LHCN-M2 (cell line): Measurements from ENCODE around the gene NELFB. TPM values are rescaled to one million over a fixed set of nuclear protein-coding genes. Genes with fewer than 3 reads are reported as not detected.
"Not testable (repeated sequence)": the region's sequence is repeated elsewhere in the genome, so short reads cannot be mapped to it uniquely, and the experiment has no call there.

ENCODE experiments used
- DNase-seq: peaks from one replicate; pipeline ENCODE4 v3.0.0-alpha.2; 2012; ENCODE audit warnings: low read depth
- total RNA-seq: library from RNA; depleted of rRNA; stranded (reverse); fragments of >200 nt; gene quantifications from 2 replicates; pipeline ENCODE4 v1.2.3, GENCODE V29; 2014

Gene NELFB
- total RNA-seq, 1 experiment from 2014 or later = 60.7 TPM

- DNase-seq = no peak
Measured at GRCh38 chr9:137247135-137247915, 7.8 kb upstream of the NELFB start.

GRCh38 chr9:137247916-137248175, 7.3 kb upstream of the NELFB start:
- DNase-seq = no peak

GRCh38 chr9:137250329-137251193, 4.6 kb upstream of the NELFB start:
- no peak for DNase-seq

- no peak for DNase-seq
Measured at GRCh38 chr9:137251194-137251461, 4.0 kb upstream of the NELFB start, which contains the start of gene STPG3. Gene STPG3, plus strand, starts transcription at chr9:137251286. Its CDS starts 1 bp downstream, at chr9:137251287.

GRCh38 chr9:137251490-137252268, 3.4 kb upstream of the NELFB start:
- DNase-seq = no peak

- no peak for DNase-seq
Measured at GRCh38 chr9:137252555-137253506, 2.3 kb upstream of the NELFB start.

- no peak for DNase-seq
Measured at GRCh38 chr9:137253717-137254623, 1.2 kb upstream of the NELFB start.

- DNase-seq = no peak
Measured at GRCh38 chr9:137255448-137256114, 454 bp downstream of the NELFB start.

- no peak for DNase-seq
Measured at GRCh38 chr9:137256362-137256761, 1.2 kb downstream of the NELFB start.

- DNase-seq = no peak
Measured at GRCh38 chr9:137256856-137257255, 1.7 kb downstream of the NELFB start.

- DNase-seq = not testable (repeated sequence)
Measured at GRCh38 chr9:137262173-137262908, 7.2 kb downstream of the NELFB start.

GRCh38 chr9:137262909-137263285, 7.8 kb downstream of the NELFB start:
- no peak for DNase-seq

- DNase-seq = no peak
Measured at GRCh38 chr9:137263506-137263905, 8.4 kb downstream of the NELFB start.

- DNase-seq = no peak
Measured at GRCh38 chr9:137264067-137264466, 8.9 kb downstream of the NELFB start.

- DNase-seq = no peak
Measured at GRCh38 chr9:137265496-137266161, 10.5 kb downstream of the NELFB start.

- DNase-seq = no peak
Measured at GRCh38 chr9:137266162-137266527, 11.0 kb downstream of the NELFB start.

GRCh38 chr9:137266585-137267453, 11.7 kb downstream of the NELFB start:
- DNase-seq = no peak
